Measurements from ENCODE around the gene TMEM14A. TPM values are rescaled to one million over a fixed set of nuclear protein-coding genes. Genes with fewer than 3 reads are reported as not detected.

Gene TMEM14A, protein sequence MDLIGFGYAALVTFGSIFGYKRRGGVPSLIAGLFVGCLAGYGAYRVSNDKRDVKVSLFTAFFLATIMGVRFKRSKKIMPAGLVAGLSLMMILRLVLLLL
- polyA plus RNA-seq (22.2 to 44.2 TPM (median 38.5 TPM) in 3 replicates), polyA minus RNA-seq (3.6 to 7.2 TPM (median 3.7 TPM) in 3 replicates)
- 0.45 TPM for polyA plus RNA-seq (2011; ENCODE audit: low read depth)
- polyA plus RNA-seq (2011; cell fraction: cytosol; rRNA removed), result 22.0 and 32.1 TPM in 2 replicates
- polyA plus RNA-seq (2011; cell fraction: nucleus; rRNA removed), result 10.6 and 15.8 TPM in 2 replicates
- polyA plus RNA-seq (2012; ENCODE audit: low replicate concordance), result 6.6 and 32.5 TPM in 2 replicates
- 11.9 TPM for polyA minus RNA-seq (2011; cell fraction: cytosol; rRNA and poly(A)+ RNA removed)
- polyA minus RNA-seq (2011; cell fraction: nucleus; rRNA and poly(A)+ RNA removed), result 2.0 and 6.2 TPM in 2 replicates

DNA sequence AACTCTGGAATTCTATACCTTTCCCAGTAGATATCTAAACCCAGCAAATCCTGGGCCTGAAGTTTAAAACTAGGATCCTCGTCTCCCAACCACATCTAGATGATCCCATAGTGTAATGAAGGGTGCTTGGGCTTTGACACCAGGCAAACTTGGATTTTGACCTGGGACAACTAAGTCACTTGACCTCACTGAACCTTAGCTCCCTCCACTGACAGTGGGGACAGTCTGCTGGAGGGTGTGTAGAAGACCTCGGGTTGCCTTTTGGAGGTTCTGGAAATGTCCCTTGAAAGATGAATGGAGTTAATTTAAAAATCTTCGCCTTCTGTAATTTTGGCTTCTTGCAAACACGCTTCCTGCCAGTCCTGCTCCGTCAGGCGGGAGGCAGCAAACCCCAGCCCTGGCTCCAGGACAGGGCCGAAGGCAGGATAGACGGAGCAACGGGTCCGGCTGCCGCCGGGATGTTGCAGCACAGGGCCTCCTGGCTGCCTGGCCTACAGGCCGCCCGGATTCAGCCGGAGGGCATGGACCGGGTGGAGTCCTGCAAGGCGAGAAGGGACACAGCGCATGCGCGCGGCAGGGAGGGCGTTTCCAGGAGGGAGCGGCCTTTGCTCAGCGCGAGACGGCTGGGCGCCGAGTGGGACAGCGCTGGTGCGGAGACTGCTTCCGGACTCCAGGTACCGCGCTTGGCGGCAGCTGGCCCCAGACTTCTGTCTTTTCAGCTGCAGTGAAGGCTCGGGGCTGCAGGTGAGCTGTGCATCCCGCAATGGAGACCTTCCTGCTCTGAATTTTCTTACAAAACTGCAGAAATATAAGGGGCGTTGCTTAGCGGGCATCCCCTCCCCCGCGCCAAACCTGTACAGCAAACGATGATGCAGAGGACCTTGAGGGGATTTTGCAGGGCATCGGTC is at the start of gene TMEM14A:
Gene TMEM14A, plus strand, starts transcription at position 612 of the 908 bp plus-strand sequence. CDS start 5,990 bp downstream, outside the sequence.
- DNase-seq (ENCODE audit: low read depth, low spot score), result peak; percentile 77
- H3K4me3 ChIP-seq (ENCODE audit: control insufficient read depth in 2 of 3, extremely low read depth in 1 of 3, insufficient read depth in 2 of 3, low read depth in 1 of 3, low read length in 3 of 3), result peak within 1 kb of the TSS; percentile 63 to 89 (median 83)
- no peaks in the 10 kb centered on the region for H3K9me3 ChIP-seq (ENCODE audit: control insufficient read depth, low read depth, low read length)
- dilution Hi-C loops (cut with MboI; ENCODE audit: extremely low pct_ligation_motif_present, low sequenced_read_pairs), result loop anchor here (25.0 kb wide), 1 partner anchor 258 kb away; the partner anchor contains the start of gene EFHC1
- no peaks in the 10 kb centered on the region for H4K20me1 ChIP-seq (ENCODE audit: control insufficient read depth, extremely low read depth, insufficient read depth, low read length)
- no peaks in the 10 kb centered on the region for H3K36me3 ChIP-seq (ENCODE audit: control insufficient read depth in 2 of 2, extremely low read depth in 1 of 2, insufficient read depth in 2 of 2, low read length in 2 of 2)
- peaks cover 25% of the 10 kb centered on the region for H3K4me1 ChIP-seq (ENCODE audit: control insufficient read depth, extremely low read depth, insufficient read depth, low read length)
- H3K27me3 ChIP-seq (ENCODE audit: control insufficient read depth, extremely low read depth, insufficient read depth, low read length), result no peaks in the 10 kb centered on the region
- H3K79me2 ChIP-seq (ENCODE audit: control insufficient read depth, insufficient read depth, low read length), result peaks cover 3% of the 10 kb centered on the region
- H3K27ac ChIP-seq (ENCODE audit: control insufficient read depth, insufficient read depth, low read length), result peak within 1 kb of the TSS; percentile 54
- H3K9ac ChIP-seq (ENCODE audit: control insufficient read depth, extremely low read depth, insufficient read depth, low read length), result peak within 1 kb of the TSS; percentile 74
- TF ChIP-seq, protein P1, sequence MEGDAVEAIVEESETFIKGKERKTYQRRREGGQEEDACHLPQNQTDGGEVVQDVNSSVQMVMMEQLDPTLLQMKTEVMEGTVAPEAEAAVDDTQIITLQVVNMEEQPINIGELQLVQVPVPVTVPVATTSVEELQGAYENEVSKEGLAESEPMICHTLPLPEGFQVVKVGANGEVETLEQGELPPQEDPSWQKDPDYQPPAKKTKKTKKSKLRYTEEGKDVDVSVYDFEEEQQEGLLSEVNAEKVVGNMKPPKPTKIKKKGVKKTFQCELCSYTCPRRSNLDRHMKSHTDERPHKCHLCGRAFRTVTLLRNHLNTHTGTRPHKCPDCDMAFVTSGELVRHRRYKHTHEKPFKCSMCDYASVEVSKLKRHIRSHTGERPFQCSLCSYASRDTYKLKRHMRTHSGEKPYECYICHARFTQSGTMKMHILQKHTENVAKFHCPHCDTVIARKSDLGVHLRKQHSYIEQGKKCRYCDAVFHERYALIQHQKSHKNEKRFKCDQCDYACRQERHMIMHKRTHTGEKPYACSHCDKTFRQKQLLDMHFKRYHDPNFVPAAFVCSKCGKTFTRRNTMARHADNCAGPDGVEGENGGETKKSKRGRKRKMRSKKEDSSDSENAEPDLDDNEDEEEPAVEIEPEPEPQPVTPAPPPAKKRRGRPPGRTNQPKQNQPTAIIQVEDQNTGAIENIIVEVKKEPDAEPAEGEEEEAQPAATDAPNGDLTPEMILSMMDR (optimal IDR thresholded peaks at IDR 0.05 in 1 of 3, IDR thresholded peaks at IDR 0.05 in 1 of 3, conservative IDR thresholded peaks at IDR 0.05 in 1 of 3; ENCODE audit: extremely low read depth in 1 of 3, insufficient read depth in 2 of 3, low read length in 3 of 3), result peak in 1 of 3 experiments; percentile 8
- no peak for TF ChIP-seq EZH2 (IDR thresholded peaks at IDR 0.05; ENCODE audit: low read length)
- peak within 1 kb of the TSS; percentile 94 for H3K4me2 ChIP-seq (ENCODE audit: control insufficient read depth, extremely low read depth, insufficient read depth, low read depth, low read length)
- peak within 1 kb of the TSS; percentile 94 for H2AFZ ChIP-seq (ENCODE audit: control insufficient read depth, low read length)
- peaks cover 2% of the 10 kb centered on the region for H3K9me1 ChIP-seq (ENCODE audit: control insufficient read depth, extremely low read depth, insufficient read depth, low read length)
- FAIRE-seq, result peak; percentile 55

DNA sequence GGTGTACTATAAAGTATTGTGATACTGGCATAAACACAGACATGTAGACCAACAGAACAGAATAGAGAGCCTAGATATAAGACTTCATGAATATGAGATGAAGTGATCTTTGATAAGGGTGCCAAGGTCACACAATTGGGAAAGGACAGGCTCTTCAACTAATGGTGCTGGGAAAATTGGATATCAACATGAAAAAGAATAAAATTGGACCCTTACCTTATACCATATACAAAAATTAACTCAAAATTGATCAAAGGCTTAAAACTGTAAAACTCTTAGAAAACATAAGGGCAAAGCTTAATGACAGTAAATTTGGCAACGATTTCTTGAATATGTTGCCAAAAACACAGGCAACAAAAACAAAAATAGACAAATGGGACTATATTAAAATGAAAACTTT is 49.3 kb upstream of the TMEM14A start:
- H3K36me3 ChIP-seq (ENCODE audit: control insufficient read depth in 2 of 2, extremely low read depth in 1 of 2, insufficient read depth in 2 of 2, low read length in 2 of 2), result no peaks in the 10 kb centered on the region
- no peaks in the 10 kb centered on the region for H3K9me3 ChIP-seq (ENCODE audit: control insufficient read depth, low read depth, low read length)
- no peak overlapping the region for H3K4me2 ChIP-seq (ENCODE audit: control insufficient read depth, extremely low read depth, insufficient read depth, low read depth, low read length)
- H3K9ac ChIP-seq (ENCODE audit: control insufficient read depth, extremely low read depth, insufficient read depth, low read length), result no peak overlapping the region
- dilution Hi-C loops (cut with MboI; ENCODE audit: extremely low pct_ligation_motif_present, low sequenced_read_pairs), result no loop called here
- no peak overlapping the region for H3K27ac ChIP-seq (ENCODE audit: control insufficient read depth, insufficient read depth, low read length)
- no peaks in the 10 kb centered on the region for H3K9me1 ChIP-seq (ENCODE audit: control insufficient read depth, extremely low read depth, insufficient read depth, low read length)
- H3K4me3 ChIP-seq (ENCODE audit: control insufficient read depth in 2 of 3, extremely low read depth in 1 of 3, insufficient read depth in 2 of 3, low read depth in 1 of 3, low read length in 3 of 3), result no peak overlapping the region
- DNase-seq (ENCODE audit: low read depth, low spot score) (no peak), FAIRE-seq (no peak)
- no peaks in the 10 kb centered on the region for H3K79me2 ChIP-seq (ENCODE audit: control insufficient read depth, insufficient read depth, low read length)
- no peak overlapping the region for H2AFZ ChIP-seq (ENCODE audit: control insufficient read depth, low read length)
- no peak for TF ChIP-seq EZH2 (IDR thresholded peaks at IDR 0.05; ENCODE audit: low read length)
- TF ChIP-seq, protein P1 (optimal IDR thresholded peaks at IDR 0.05 in 1 of 3, IDR thresholded peaks at IDR 0.05 in 1 of 3, conservative IDR thresholded peaks at IDR 0.05 in 1 of 3; ENCODE audit: extremely low read depth in 1 of 3, insufficient read depth in 2 of 3, low read length in 3 of 3), result no peak
- no peaks in the 10 kb centered on the region for H3K27me3 ChIP-seq (ENCODE audit: control insufficient read depth, extremely low read depth, insufficient read depth, low read length)
- no peaks in the 10 kb centered on the region for H4K20me1 ChIP-seq (ENCODE audit: control insufficient read depth, extremely low read depth, insufficient read depth, low read length)
- no peaks in the 10 kb centered on the region for H3K4me1 ChIP-seq (ENCODE audit: control insufficient read depth, extremely low read depth, insufficient read depth, low read length)

Measured in keratinocyte (primary cell).